Measurements from ENCODE around the gene OTOG. TPM values are rescaled to one million over a fixed set of nuclear protein-coding genes. Genes with fewer than 3 reads are reported as not detected.

Gene OTOG
- total and polyA plus RNA-seq, 2 of the 8 experiments (the other 6 are each of a cell fraction or from before 2014, with no cell fraction given): 0.41 to 1.5 TPM

- no peak for TF ChIP-seq BRCA1 (IDR thresholded peaks at IDR 0.05; ENCODE audit: low read depth, low read length)
- TF ChIP-seq, protein P1, sequence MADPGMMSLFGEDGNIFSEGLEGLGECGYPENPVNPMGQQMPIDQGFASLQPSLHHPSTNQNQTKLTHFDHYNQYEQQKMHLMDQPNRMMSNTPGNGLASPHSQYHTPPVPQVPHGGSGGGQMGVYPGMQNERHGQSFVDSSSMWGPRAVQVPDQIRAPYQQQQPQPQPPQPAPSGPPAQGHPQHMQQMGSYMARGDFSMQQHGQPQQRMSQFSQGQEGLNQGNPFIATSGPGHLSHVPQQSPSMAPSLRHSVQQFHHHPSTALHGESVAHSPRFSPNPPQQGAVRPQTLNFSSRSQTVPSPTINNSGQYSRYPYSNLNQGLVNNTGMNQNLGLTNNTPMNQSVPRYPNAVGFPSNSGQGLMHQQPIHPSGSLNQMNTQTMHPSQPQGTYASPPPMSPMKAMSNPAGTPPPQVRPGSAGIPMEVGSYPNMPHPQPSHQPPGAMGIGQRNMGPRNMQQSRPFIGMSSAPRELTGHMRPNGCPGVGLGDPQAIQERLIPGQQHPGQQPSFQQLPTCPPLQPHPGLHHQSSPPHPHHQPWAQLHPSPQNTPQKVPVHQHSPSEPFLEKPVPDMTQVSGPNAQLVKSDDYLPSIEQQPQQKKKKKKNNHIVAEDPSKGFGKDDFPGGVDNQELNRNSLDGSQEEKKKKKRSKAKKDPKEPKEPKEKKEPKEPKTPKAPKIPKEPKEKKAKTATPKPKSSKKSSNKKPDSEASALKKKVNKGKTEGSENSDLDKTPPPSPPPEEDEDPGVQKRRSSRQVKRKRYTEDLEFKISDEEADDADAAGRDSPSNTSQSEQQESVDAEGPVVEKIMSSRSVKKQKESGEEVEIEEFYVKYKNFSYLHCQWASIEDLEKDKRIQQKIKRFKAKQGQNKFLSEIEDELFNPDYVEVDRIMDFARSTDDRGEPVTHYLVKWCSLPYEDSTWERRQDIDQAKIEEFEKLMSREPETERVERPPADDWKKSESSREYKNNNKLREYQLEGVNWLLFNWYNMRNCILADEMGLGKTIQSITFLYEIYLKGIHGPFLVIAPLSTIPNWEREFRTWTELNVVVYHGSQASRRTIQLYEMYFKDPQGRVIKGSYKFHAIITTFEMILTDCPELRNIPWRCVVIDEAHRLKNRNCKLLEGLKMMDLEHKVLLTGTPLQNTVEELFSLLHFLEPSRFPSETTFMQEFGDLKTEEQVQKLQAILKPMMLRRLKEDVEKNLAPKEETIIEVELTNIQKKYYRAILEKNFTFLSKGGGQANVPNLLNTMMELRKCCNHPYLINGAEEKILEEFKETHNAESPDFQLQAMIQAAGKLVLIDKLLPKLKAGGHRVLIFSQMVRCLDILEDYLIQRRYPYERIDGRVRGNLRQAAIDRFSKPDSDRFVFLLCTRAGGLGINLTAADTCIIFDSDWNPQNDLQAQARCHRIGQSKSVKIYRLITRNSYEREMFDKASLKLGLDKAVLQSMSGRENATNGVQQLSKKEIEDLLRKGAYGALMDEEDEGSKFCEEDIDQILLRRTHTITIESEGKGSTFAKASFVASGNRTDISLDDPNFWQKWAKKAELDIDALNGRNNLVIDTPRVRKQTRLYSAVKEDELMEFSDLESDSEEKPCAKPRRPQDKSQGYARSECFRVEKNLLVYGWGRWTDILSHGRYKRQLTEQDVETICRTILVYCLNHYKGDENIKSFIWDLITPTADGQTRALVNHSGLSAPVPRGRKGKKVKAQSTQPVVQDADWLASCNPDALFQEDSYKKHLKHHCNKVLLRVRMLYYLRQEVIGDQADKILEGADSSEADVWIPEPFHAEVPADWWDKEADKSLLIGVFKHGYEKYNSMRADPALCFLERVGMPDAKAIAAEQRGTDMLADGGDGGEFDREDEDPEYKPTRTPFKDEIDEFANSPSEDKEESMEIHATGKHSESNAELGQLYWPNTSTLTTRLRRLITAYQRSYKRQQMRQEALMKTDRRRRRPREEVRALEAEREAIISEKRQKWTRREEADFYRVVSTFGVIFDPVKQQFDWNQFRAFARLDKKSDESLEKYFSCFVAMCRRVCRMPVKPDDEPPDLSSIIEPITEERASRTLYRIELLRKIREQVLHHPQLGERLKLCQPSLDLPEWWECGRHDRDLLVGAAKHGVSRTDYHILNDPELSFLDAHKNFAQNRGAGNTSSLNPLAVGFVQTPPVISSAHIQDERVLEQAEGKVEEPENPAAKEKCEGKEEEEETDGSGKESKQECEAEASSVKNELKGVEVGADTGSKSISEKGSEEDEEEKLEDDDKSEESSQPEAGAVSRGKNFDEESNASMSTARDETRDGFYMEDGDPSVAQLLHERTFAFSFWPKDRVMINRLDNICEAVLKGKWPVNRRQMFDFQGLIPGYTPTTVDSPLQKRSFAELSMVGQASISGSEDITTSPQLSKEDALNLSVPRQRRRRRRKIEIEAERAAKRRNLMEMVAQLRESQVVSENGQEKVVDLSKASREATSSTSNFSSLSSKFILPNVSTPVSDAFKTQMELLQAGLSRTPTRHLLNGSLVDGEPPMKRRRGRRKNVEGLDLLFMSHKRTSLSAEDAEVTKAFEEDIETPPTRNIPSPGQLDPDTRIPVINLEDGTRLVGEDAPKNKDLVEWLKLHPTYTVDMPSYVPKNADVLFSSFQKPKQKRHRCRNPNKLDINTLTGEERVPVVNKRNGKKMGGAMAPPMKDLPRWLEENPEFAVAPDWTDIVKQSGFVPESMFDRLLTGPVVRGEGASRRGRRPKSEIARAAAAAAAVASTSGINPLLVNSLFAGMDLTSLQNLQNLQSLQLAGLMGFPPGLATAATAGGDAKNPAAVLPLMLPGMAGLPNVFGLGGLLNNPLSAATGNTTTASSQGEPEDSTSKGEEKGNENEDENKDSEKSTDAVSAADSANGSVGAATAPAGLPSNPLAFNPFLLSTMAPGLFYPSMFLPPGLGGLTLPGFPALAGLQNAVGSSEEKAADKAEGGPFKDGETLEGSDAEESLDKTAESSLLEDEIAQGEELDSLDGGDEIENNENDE (IDR thresholded peaks at IDR 0.05; ENCODE audit: insufficient replicate concordance, low read length): no peak
- TF ChIP-seq TAF7 (optimal IDR thresholded peaks at IDR 0.05; ENCODE audit: borderline replicate concordance, low read depth, low read length): no peak
- no peak for TF ChIP-seq JUN (IDR thresholded peaks at IDR 0.05; ENCODE audit: low read depth, low read length)
- TF ChIP-seq ZNF274 (IDR thresholded peaks at IDR 0.05; ENCODE audit: borderline replicate concordance, extremely low read depth, low read length): no peak
Observed at GRCh38 chr11:17516551-17517150, 30.4 kb upstream of the OTOG start (continued).
